H4 (cell line): Measurements from ENCODE around the gene UPK3A. TPM values are rescaled to one million over a fixed set of nuclear protein-coding genes. Genes with fewer than 3 reads are reported as not detected.

ENCODE experiments used
- DNase-seq: peaks from one replicate; pipeline ENCODE4 v3.0.0-alpha.2; 2015; ENCODE audit warnings: low spot score
- total RNA-seq: library from RNA; depleted of rRNA; stranded (reverse); fragments of >200 nt; shearing (Covaris generic); gene quantifications from 2 replicates; pipeline ENCODE4 v1.2.3, GENCODE V29; 2014; rRNA removed

Gene UPK3A
- total RNA-seq = not detected in 2 replicates

- DNase-seq = no peak
Observed at GRCh38 chr22:45284705-45285262, at the start of gene UPK3A. UPK3A (plus strand) TSS chr22:45284949; CDS start chr22:45285014, 65 bp downstream.

DNA sequence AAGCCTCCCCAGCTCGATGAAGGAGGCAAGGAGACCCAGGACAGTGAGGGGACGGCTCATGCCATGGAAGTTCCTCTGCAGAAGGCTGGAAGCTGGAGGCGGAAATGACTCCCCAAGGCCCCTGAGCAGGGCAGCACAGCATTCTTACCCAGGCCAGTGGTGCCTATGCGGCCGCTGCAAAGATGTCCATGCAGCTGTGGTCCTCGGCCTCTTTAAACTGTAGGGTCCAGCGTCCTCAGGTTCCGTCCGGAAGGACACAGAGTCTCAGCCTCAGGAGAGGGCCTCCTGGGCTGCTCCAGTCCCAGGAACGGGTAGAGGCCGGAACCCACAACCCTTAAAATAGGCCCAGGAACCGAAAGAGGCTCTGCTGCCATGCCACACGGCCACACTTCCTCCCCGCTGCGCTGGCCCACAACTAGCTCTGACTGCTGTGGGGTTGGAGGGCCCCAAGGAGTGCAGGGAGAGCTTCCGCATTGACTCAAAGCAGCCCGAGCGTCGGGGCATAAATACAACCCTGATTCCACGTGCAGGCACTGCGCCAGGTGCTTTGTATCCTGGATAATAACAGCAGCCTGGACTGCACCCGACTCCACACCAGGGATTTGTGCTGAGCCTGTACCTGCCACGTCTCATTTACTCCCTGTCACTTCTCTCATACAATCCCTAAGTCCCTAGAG lies 49.5 kb upstream of the UPK3A start:
- DNase-seq = no peak

DNA sequence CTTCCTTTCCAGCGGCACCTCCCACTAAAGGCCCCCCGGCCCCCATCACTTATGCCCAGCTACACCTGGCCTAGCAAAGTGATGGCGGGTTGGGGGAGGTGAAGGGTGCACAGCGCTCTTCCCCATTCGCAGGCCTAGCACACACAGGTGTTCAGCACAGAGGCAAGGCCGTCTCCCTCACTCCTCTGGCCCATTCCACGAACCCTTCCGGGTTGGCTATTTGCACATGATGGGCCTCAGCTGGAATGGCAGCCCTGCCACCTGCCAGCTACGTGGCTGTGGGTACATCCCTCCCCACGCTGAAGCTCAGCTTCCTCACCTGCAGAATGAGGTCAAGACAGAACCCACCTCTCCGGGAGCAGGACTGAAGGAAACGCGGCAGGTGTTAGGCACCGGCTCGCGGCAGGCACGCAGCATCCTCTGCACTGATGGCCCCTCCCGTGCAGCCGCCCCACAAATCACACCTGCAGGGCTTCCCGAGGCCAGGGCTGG lies 48.9 kb upstream of the UPK3A start:
- DNase-seq = no peak

- no peak for DNase-seq
Observed at GRCh38 chr22:45237065-45237990, 47.4 kb upstream of the UPK3A start.

- no peak for DNase-seq
Observed at GRCh38 chr22:45238076-45238956, 46.4 kb upstream of the UPK3A start.

- no peak for DNase-seq
Observed at GRCh38 chr22:45238957-45239680, 45.6 kb upstream of the UPK3A start.

- no peak for DNase-seq
Observed at GRCh38 chr22:45239681-45240051, 45.1 kb upstream of the UPK3A start.

- DNase-seq = no peak
Observed at GRCh38 chr22:45240104-45240809, 44.5 kb upstream of the UPK3A start.

GRCh38 chr22:45240810-45241631 lies 43.7 kb upstream of the UPK3A start, which contains the start of gene KIAA0930:
KIAA0930 (minus strand) TSS chr22:45240894; CDS start chr22:45240703, 191 bp downstream.
- DNase-seq = no peak

DNA sequence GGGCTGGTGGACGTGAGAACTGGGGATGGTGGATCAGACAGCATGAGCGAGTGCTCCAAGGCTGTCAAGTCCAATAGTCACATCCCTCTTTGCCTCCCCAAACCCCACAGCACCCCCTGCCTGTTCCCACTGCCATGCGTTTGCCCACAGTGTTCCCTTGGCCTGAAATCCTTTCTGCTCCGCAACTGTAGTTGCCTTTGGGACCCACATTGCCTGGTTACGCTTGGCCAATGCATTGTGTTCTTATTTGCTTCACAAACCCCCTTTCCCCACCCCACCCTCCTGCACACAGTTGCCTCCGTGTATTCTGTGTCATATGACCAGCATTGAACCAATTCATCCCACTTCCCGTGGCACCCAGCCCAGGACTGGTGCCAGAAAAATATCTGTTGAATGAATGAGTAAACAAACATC lies 42.0 kb upstream of the UPK3A start:
- no peak for DNase-seq

DNA sequence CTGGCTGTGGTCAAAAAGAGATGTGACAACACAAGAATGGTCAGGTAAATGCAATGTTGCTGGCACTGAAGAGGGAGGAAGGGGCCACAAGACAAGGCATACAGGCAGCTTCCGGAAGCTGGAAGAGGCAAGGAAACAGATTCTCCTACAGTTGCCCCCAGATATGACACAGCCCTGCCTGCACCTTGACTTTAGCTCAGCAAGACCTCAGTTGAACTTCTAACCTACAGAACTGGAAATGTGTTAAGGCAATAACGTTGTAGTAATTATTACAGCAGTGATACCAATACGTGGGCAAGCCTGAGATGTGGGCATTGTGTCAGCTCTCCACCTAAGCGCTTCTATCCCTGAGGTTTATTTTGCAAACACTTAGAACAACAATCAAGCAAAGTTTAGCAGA lies 39.8 kb upstream of the UPK3A start:
- DNase-seq = no peak

GRCh38 chr22:45246060-45246985 lies 38.4 kb upstream of the UPK3A start:
- DNase-seq = peak; percentile 91

DNA sequence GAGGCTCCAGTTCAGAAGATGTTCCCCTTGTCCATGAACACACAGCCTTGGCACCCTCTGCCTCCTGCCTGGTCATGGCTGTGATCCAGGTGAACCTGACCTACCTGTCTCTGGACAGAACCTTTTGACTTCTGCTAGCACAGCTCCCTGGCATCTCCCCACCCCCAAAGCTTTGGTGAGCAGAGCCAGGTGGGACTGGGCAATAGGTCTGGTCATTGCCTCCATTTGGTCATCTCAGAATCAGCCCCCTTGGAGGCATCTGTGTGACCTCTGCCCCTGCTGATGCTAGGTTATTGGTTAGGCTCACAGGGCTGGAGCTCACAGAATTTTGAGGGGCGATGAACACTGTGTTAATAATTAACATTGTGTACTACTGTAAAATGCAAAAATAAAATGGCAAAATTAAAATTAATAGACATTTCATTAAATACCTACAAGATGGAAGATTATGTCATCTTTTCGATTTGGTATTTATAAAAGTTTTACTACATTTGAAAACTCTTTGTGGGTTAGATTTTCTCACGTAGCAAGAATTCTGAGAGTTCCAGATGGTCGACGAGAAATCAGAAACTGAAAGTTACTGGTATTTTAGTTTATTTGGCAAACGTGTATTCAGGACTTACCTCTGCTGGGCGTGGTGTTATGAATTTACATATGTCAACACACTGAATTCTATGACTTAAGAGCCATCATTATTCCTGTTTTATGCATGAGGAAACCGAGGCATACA lies 35.8 kb upstream of the UPK3A start:
- no peak for DNase-seq

DNA sequence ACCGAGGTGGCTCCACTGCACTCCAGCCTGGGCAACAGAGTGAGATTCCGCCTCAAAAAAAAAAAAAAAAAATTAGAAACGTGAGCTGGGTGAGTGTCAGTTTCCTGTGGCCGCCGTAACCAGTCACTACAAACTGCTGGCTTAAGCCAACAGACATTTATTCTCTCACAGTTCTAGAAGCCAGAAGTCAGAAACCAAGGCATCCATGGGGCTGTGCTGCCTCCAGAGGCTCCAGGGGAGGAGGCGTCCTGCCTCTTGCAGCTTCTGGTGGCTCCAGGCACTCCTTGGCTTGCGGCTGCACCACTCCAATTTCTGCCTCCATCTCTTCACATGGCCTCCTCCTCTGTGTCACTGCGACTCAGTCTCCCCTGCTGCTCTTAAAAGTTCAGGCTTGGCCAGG lies 32.9 kb upstream of the UPK3A start:
- DNase-seq = no peak

GRCh38 chr22:45253039-45253641 lies 31.6 kb upstream of the UPK3A start:
- no peak for DNase-seq

- no peak for DNase-seq
Observed at GRCh38 chr22:45254388-45254787, 30.4 kb upstream of the UPK3A start.

DNA sequence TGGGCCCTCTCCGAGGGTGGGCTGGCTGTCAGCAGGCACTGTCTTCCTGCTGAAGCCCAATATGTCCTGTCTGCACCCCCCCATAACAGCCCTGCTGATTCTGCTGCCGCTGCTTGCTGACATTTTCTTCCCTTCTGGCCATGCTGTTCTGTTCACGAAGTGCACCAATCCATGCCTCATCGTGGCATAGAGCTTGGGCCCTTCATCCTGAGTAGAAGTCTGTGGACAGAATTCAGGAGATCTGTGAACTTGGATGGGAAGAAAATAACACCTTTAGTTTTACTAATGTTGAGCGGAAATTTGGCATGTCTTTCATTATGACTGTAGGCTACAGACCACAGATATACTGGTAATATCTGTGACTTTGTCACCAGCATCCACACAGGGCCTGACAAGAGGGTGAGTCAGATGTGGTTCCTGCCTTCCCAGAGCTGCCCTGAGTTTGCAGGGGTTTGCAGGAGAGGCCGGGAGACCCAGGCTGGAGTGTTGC lies 29.9 kb upstream of the UPK3A start:
- no peak for DNase-seq
